Measurements from ENCODE around the gene C3AR1. TPM values are rescaled to one million over a fixed set of nuclear protein-coding genes. Genes with fewer than 3 reads are reported as not detected.
A peak's percentile ranks its signal among the peaks of the same experiment; 100 is the strongest.

The C3AR1 gene
- total RNA-seq, 1 experiment from 2014 or later = 0.09 TPM

- TF ChIP-seq AFF4 (CRISPR knock-in tag; IDR thresholded peaks at IDR 0.05; ENCODE audit: borderline replicate concordance) (no peak), ZNF232 (CRISPR knock-in tag; IDR thresholded peaks at IDR 0.05) (no peak), ZNF263 (CRISPR knock-in tag; IDR thresholded peaks at IDR 0.05; ENCODE audit: low read depth) (no peak), JUN (CRISPR knock-in tag; IDR thresholded peaks at IDR 0.05) (no peak), TEAD4 (CRISPR knock-in tag; IDR thresholded peaks at IDR 0.05) (0 out of 2 replicates have a peak, but pooled peaks have one; percentile 27), ZBTB21 (CRISPR knock-in tag; IDR thresholded peaks at IDR 0.05; ENCODE audit: borderline replicate concordance) (no peak), FOXP4 (CRISPR knock-in tag; IDR thresholded peaks at IDR 0.05) (peak; percentile 82; the same call in 1 of the 2 replicates), ETV6 (CRISPR knock-in tag; IDR thresholded peaks at IDR 0.05) (peak; percentile 69; the same call in 1 of the 2 replicates), ATF3 (CRISPR knock-in tag; conservative IDR thresholded peaks at IDR 0.05) (no peak), ZNF396 (CRISPR knock-in tag; IDR thresholded peaks at IDR 0.05; ENCODE audit: borderline replicate concordance) (no peak)
Measured at GRCh38 chr12:8026291-8026900, 39.8 kb downstream of the C3AR1 start (continued).

GRCh38 chr12:8018666-8019581 is 47.2 kb downstream of the C3AR1 start:
- peak overlapping the region; percentile 51; the same call in 1 of the 2 replicates for H3K27ac Mint-ChIP-seq
- H3K9me3 Mint-ChIP-seq = no peaks in the 10 kb centered on the region
- H3K4me3 Mint-ChIP-seq = peak overlapping the region; percentile 73
- ATAC-seq (peak; percentile 94), DNase-seq (ENCODE audit: low spot score) (peak; percentile 93)
- ChIA-PET CTCF (interaction anchor here (0.5 to 1.0 kb wide), 4 partner anchors 8 to 159 kb away, joined by 3 to 5 read pairs (median 4); partner anchors contain the start of gene C3AR1), POLR2A (no interaction called here)
- peaks cover 15% of the 10 kb centered on the region for H3K4me1 Mint-ChIP-seq
- peaks cover 5% of the 10 kb centered on the region; the same call in 1 of the 2 replicates for H3K36me3 Mint-ChIP-seq
- no peaks in the 10 kb centered on the region for H3K27me3 Mint-ChIP-seq (ENCODE audit: low read depth)
- TF ChIP-seq ZMAT4 (CRISPR knock-in tag; IDR thresholded peaks at IDR 0.05) = no peak
- no peak for TF ChIP-seq USF2 (CRISPR knock-in tag; IDR thresholded peaks at IDR 0.05)
- TF ChIP-seq E2F4 (CRISPR knock-in tag; IDR thresholded peaks at IDR 0.05; ENCODE audit: borderline replicate concordance, low read depth) = no peak
- peak; percentile 69 for TF ChIP-seq ZNF423 (CRISPR knock-in tag; IDR thresholded peaks at IDR 0.05)
- TF ChIP-seq ATF2 (CRISPR knock-in tag; IDR thresholded peaks at IDR 0.05; ENCODE audit: borderline replicate concordance, low read depth) = no peak
- peak; percentile 67; the same call in 1 of the 2 replicates for TF ChIP-seq TP53 (CRISPR knock-in tag; IDR thresholded peaks at IDR 0.05)
- no peak for TF ChIP-seq FOXJ3 (CRISPR knock-in tag; IDR thresholded peaks at IDR 0.05; ENCODE audit: borderline replicate concordance)
- TF ChIP-seq ATF6 (CRISPR knock-in tag; IDR thresholded peaks at IDR 0.05) = no peak
- TF ChIP-seq SP1 (CRISPR knock-in tag; conservative IDR thresholded peaks at IDR 0.05) = peak; percentile 32
- no peak for TF ChIP-seq ATF3 (CRISPR knock-in tag; conservative IDR thresholded peaks at IDR 0.05)
